Neural progenitor cell (in vitro differentiated cells): ENCODE results near the gene ABLIM2. TPM values are rescaled to one million over a fixed set of nuclear protein-coding genes. Genes with fewer than 3 reads are reported as not detected.
A peak's percentile ranks its signal among the peaks of the same experiment; 100 is the strongest.

Experiments
- DNase-seq: peaks from one replicate; pipeline ENCODE4 v3.0.0-alpha.2; 2016; ENCODE audit warnings: low spot score
- H2AFZ ChIP-seq: fragments of 200-600 bp; sonication (generic); replicated peaks from 2 replicates; pipeline ENCODE4 v1.6.1; 2016; ENCODE audit warnings: antibody characterized with exemption
- H3F3A ChIP-seq: fragments of 200-600 bp; sonication (generic); 2 replicates; pipeline ENCODE4 v1.6.1; 2016; ENCODE audit warnings: antibody characterized with exemption, low read depth
- H3K27ac ChIP-seq: fragments of 200-600 bp; sonication (generic); 2 replicates; pipeline ENCODE4 v1.5.1; 2016; ENCODE audit warnings: mild to moderate bottlenecking
- H3K27me3 ChIP-seq: fragments of 200-600 bp; sonication (generic); 2 replicates; pipeline ENCODE4 v1.6.1; 2016; ENCODE audit warnings: mild to moderate bottlenecking, moderate library complexity
- H3K36me3 ChIP-seq: fragments of 200-600 bp; sonication (generic); 2 replicates; pipeline ENCODE4 v1.5.1; 2016
- H3K4me1 ChIP-seq: fragments of 200-600 bp; sonication (generic); 2 replicates; pipeline ENCODE4 v1.6.1; 2016; ENCODE audit warnings: mixed run types
- H3K4me2 ChIP-seq: fragments of 200-600 bp; sonication (generic); 2 replicates; pipeline ENCODE4 v1.6.1; 2016
- H3K4me3 ChIP-seq: fragments of 200-600 bp; sonication (generic); 2 replicates; pipeline ENCODE4 v1.5.1; 2016
- H3K79me2 ChIP-seq: fragments of 200-600 bp; sonication (generic); 2 replicates; pipeline ENCODE4 v1.6.1; 2016; ENCODE audit warnings: low read depth
- H3K9ac ChIP-seq: fragments of 200-600 bp; sonication (generic); 2 replicates; pipeline ENCODE4 v1.6.1; 2016
- H3K9me3 ChIP-seq: fragments of 200-600 bp; sonication (generic); 2 replicates; pipeline ENCODE4 v1.5.1; 2016; ENCODE audit warnings: low read depth
- H4K20me1 ChIP-seq: fragments of 200-600 bp; sonication (generic); 2 replicates; pipeline ENCODE4 v1.6.1; 2016; ENCODE audit warnings: low read depth
- H3K27ac Mint-ChIP-seq: 3 replicates; pipeline ENCODE4 v1.8.0; 2021; ENCODE audit warnings: mixed read lengths
- H3K27me3 Mint-ChIP-seq: 2 replicates; pipeline ENCODE4 v1.8.0; 2022; ENCODE audit warnings: low read depth, mild to moderate bottlenecking, inconsistent platforms, moderate library complexity, mixed read lengths; ENCODE audit not compliant: insufficient read depth
- H3K36me3 Mint-ChIP-seq: 3 replicates; pipeline ENCODE4 v1.8.0; 2021; ENCODE audit warnings: mixed read lengths
- H3K4me1 Mint-ChIP-seq: 3 replicates; pipeline ENCODE4 v1.8.0; 2021; ENCODE audit warnings: mixed read lengths
- H3K4me3 Mint-ChIP-seq: 3 replicates; pipeline ENCODE4 v1.8.0; 2021; ENCODE audit warnings: mild to moderate bottlenecking, moderate library complexity, mixed read lengths
- H3K9me3 Mint-ChIP-seq: 3 replicates; pipeline ENCODE4 v1.8.0; 2020; ENCODE audit warnings: mixed read lengths
- CTCF ChIP-seq: fragments of 200-600 bp; sonication (generic); IDR thresholded peaks from 2 replicates; pipeline ENCODE4 v1.5.1; 2017; ENCODE audit warnings: antibody characterized with exemption, mild to moderate bottlenecking
- EZH2 ChIP-seq: fragments of 200-600 bp; sonication (generic); IDR thresholded peaks from 2 replicates; pipeline ENCODE4 v1.6.1; 2017; ENCODE audit warnings: antibody characterized with exemption, mild to moderate bottlenecking, moderate library complexity
- EZH2phosphoT487 ChIP-seq: fragments of 200-600 bp; sonication (generic); IDR thresholded peaks from 2 replicates; pipeline ENCODE4 v1.6.1; 2017; ENCODE audit warnings: antibody characterized with exemption
- total RNA-seq: library from RNA; depleted of rRNA; stranded (reverse); fragments of >200 nt; gene quantifications from 2 replicates; pipeline ENCODE4 v1.2.3, GENCODE V29; 2015; ENCODE audit warnings: low replicate concordance

The ABLIM2 gene
- total RNA-seq, 1 donor from 2014 or later = 0.24 TPM

GRCh38 chr4:8168232-8168631 is 9.6 kb upstream of the ABLIM2 start:
- H2AFZ ChIP-seq = no peak overlapping the region
- DNase-seq = no peak
- Mint-ChIP-seq H3K27ac (no peak overlapping the region), H3K27me3 (peaks cover 28% of the 10 kb centered on the region), H3K36me3 (no peaks in the 10 kb centered on the region), H3K9me3 (peaks cover 13% of the 10 kb centered on the region), H3K4me1 (no peaks in the 10 kb centered on the region), H3K4me3 (no peak overlapping the region)
- no peak overlapping the region for H3K4me3 ChIP-seq
- no peaks in the 10 kb centered on the region for H3K36me3 ChIP-seq
- H3K4me1 ChIP-seq = no peaks in the 10 kb centered on the region
- H4K20me1 ChIP-seq = no peaks in the 10 kb centered on the region
- H3K9ac ChIP-seq = no peak overlapping the region
- H3K4me2 ChIP-seq = no peak overlapping the region
- no peaks in the 10 kb centered on the region for H3K9me3 ChIP-seq
- H3K79me2 ChIP-seq = no peaks in the 10 kb centered on the region
- H3F3A ChIP-seq = no peaks in the 10 kb centered on the region
- H3K27ac ChIP-seq = no peak overlapping the region
- TF ChIP-seq EZH2 (no peak), CTCF (peak; percentile 51), EZH2phosphoT487 (no peak)
- H3K27me3 ChIP-seq = no peaks in the 10 kb centered on the region

GRCh38 chr4:8167815-8168214 is 9.2 kb upstream of the ABLIM2 start:
- Mint-ChIP-seq H3K27me3 (peaks cover 28% of the 10 kb centered on the region), H3K36me3 (no peaks in the 10 kb centered on the region), H3K4me1 (no peaks in the 10 kb centered on the region), H3K27ac (no peak overlapping the region), H3K9me3 (peaks cover 13% of the 10 kb centered on the region), H3K4me3 (no peak overlapping the region)
- no peak overlapping the region for H3K27ac ChIP-seq
- DNase-seq = no peak
- H3K4me2 ChIP-seq = no peak overlapping the region
- H3F3A ChIP-seq = no peaks in the 10 kb centered on the region
- H3K4me3 ChIP-seq = no peak overlapping the region
- no peaks in the 10 kb centered on the region for H3K79me2 ChIP-seq
- TF ChIP-seq CTCF (no peak), EZH2phosphoT487 (no peak), EZH2 (no peak)
- no peaks in the 10 kb centered on the region for H3K27me3 ChIP-seq
- no peak overlapping the region for H2AFZ ChIP-seq
- H4K20me1 ChIP-seq = no peaks in the 10 kb centered on the region
- H3K9me3 ChIP-seq = no peaks in the 10 kb centered on the region
- no peak overlapping the region for H3K9ac ChIP-seq
- no peaks in the 10 kb centered on the region for H3K36me3 ChIP-seq
- no peaks in the 10 kb centered on the region for H3K4me1 ChIP-seq

- no peaks in the 10 kb centered on the region for H3F3A ChIP-seq
- no peak overlapping the region for H3K27ac ChIP-seq
- H3K27me3 Mint-ChIP-seq = peaks cover 28% of the 10 kb centered on the region
- H3K4me2 ChIP-seq = no peak overlapping the region
- no peaks in the 10 kb centered on the region for H3K4me1 Mint-ChIP-seq
- H4K20me1 ChIP-seq = no peaks in the 10 kb centered on the region
- H3K9me3 ChIP-seq = no peaks in the 10 kb centered on the region
- no peak overlapping the region for H3K27ac Mint-ChIP-seq
- no peaks in the 10 kb centered on the region for H3K36me3 Mint-ChIP-seq
- no peak overlapping the region for H3K4me3 ChIP-seq
- TF ChIP-seq CTCF = no peak
- TF ChIP-seq EZH2phosphoT487 = no peak
- no peak for TF ChIP-seq EZH2
- no peaks in the 10 kb centered on the region for H3K36me3 ChIP-seq
- H3K27me3 ChIP-seq = no peaks in the 10 kb centered on the region
- H3K9me3 Mint-ChIP-seq = peaks cover 13% of the 10 kb centered on the region
- no peak overlapping the region for H3K9ac ChIP-seq
- no peak for DNase-seq
- no peak overlapping the region for H2AFZ ChIP-seq
- no peaks in the 10 kb centered on the region for H3K79me2 ChIP-seq
- no peaks in the 10 kb centered on the region for H3K4me1 ChIP-seq
- no peak overlapping the region for H3K4me3 Mint-ChIP-seq
Measured at GRCh38 chr4:8167291-8167690, 8.7 kb upstream of the ABLIM2 start.
